CD14-positive monocyte (primary cell): ENCODE results near the gene RBMS3. TPM values are rescaled to one million over a fixed set of nuclear protein-coding genes. Genes with fewer than 3 reads are reported as not detected.

ENCODE experiments used
- DNase-seq, 3 donors: peaks; one replicate each; pipeline ENCODE4 v3.0.0-alpha.2; 2011 to 2022
- H2AFZ ChIP-seq: 2 replicates; pipeline ENCODE4 v1.6.0; 2012; ENCODE audit warnings: mild to moderate bottlenecking, low read depth, low read length, inconsistent platforms; ENCODE audit not compliant: insufficient read depth, poor library complexity, severe bottlenecking
- H3K27ac ChIP-seq, 2 donors: 1 replicate in 1 of 2; 2 replicates in 1 of 2; pipeline ENCODE4 v1.5.1; 2012 to 2013; ENCODE audit warnings: low read length in 2 of 2, control low read depth in 1 of 2, inconsistent platforms in 1 of 2, low read depth in 1 of 2, mild to moderate bottlenecking in 1 of 2
- H3K27me3 ChIP-seq, 2 donors: one replicate each; pipeline versions ENCODE4 v1.6.0 to v1.6.1; 2011 to 2013; ENCODE audit warnings: low read length in 2 of 2; ENCODE audit not compliant: control insufficient read depth in 2 of 2, insufficient read depth in 2 of 2
- H3K36me3 ChIP-seq, 2 donors: replicated peaks in 1 of 2; 1 replicate in 1 of 2; 2 replicates in 1 of 2; pipeline versions ENCODE4 v1.5.1 to v1.6.1; 2012 to 2013; ENCODE audit warnings: low read length in 2 of 2, control low read depth in 1 of 2, inconsistent platforms in 1 of 2, mild to moderate bottlenecking in 1 of 2; ENCODE audit not compliant: insufficient read depth in 2 of 2, control insufficient read depth in 1 of 2
- H3K4me1 ChIP-seq, 2 donors: 1 replicate in 1 of 2; 2 replicates in 1 of 2; pipeline versions ENCODE4 v1.5.1 to v1.6.1; 2012 to 2013; ENCODE audit warnings: low read length in 2 of 2, control low read depth in 1 of 2, inconsistent platforms in 1 of 2, mild to moderate bottlenecking in 1 of 2, moderate library complexity in 1 of 2; ENCODE audit not compliant: insufficient read depth in 2 of 2, control insufficient read depth in 1 of 2
- H3K4me2 ChIP-seq: replicated peaks from 2 replicates; pipeline ENCODE3; 2012; ENCODE audit warnings: low read length, moderate library complexity, mild to moderate bottlenecking; ENCODE audit not compliant: poor library complexity, severe bottlenecking; ENCODE audit errors: extremely low read depth
- H3K4me3 ChIP-seq, 3 experiments: fragments of 200-600 bp in 1 of 3; sonication (generic) in 1 of 3; replicated peaks in 1 of 3; 1 replicate in 2 of 3; 2 replicates in 1 of 3; pipeline ENCODE4 v1.5.1; 2011 to 2013; ENCODE audit warnings: low read length in 3 of 3, mild to moderate bottlenecking in 3 of 3, control low read depth in 2 of 3, low read depth in 2 of 3, inconsistent platforms in 1 of 3, moderate library complexity in 1 of 3
- H3K79me2 ChIP-seq: 2 replicates; pipeline ENCODE4 v1.6.0; 2012; ENCODE audit warnings: mild to moderate bottlenecking, control low read depth, inconsistent platforms, low read length, moderate library complexity; ENCODE audit not compliant: insufficient read depth
- H3K9ac ChIP-seq: 2 replicates; pipeline ENCODE4 v1.6.0; 2017; ENCODE audit warnings: low read length, mild to moderate bottlenecking; ENCODE audit not compliant: insufficient read depth, poor library complexity, severe bottlenecking
- H3K9me3 ChIP-seq, 2 donors: replicated peaks in 1 of 2; 1 replicate in 1 of 2; 2 replicates in 1 of 2; pipeline versions ENCODE4 v1.5.1 to v1.6.1; 2012 to 2013; ENCODE audit warnings: low read length in 2 of 2, control low read depth in 1 of 2; ENCODE audit not compliant: control insufficient read depth in 1 of 2, insufficient read depth in 1 of 2
- H4K20me1 ChIP-seq: 2 replicates; pipeline ENCODE4 v1.6.0; 2012; ENCODE audit warnings: mild to moderate bottlenecking, low read length, control low read depth, moderate library complexity; ENCODE audit not compliant: insufficient read depth
- H3K27ac Mint-ChIP-seq, 7 donors: one replicate each; pipeline ENCODE4 v1.8.0; 2020; ENCODE audit warnings: mild to moderate bottlenecking in 7 of 7, mixed read lengths in 7 of 7, moderate library complexity in 6 of 7, inconsistent platforms in 2 of 7
- H3K27me3 Mint-ChIP-seq, 3 donors: one replicate each; pipeline ENCODE4 v1.8.0; 2021 to 2022; ENCODE audit warnings: low read depth in 3 of 3, mild to moderate bottlenecking in 3 of 3, mixed read lengths in 3 of 3, moderate library complexity in 3 of 3, inconsistent platforms in 1 of 3
- H3K36me3 Mint-ChIP-seq, 2 donors: one replicate each; pipeline ENCODE4 v1.8.0; 2020; ENCODE audit warnings: mixed read lengths in 2 of 2, inconsistent platforms in 1 of 2, mild to moderate bottlenecking in 1 of 2
- H3K4me1 Mint-ChIP-seq: one replicate; pipeline ENCODE4 v1.8.0; 2020; ENCODE audit warnings: mild to moderate bottlenecking, mixed read lengths
- H3K4me3 Mint-ChIP-seq, 2 donors: one replicate each; pipeline ENCODE4 v1.8.0; 2020; ENCODE audit warnings: mild to moderate bottlenecking in 2 of 2, mixed read lengths in 2 of 2, moderate library complexity in 1 of 2
- H3K9me3 Mint-ChIP-seq, 7 donors: one replicate each; pipeline ENCODE4 v1.8.0; 2020 to 2022; ENCODE audit warnings: mixed read lengths in 7 of 7, mild to moderate bottlenecking in 6 of 7, moderate library complexity in 6 of 7, inconsistent platforms in 2 of 7
- WGBS: methylation state at CpG from one replicate; pipeline ENCODE4 v1.1.5; 2013; ENCODE audit warnings: missing lambda C conversion rate; ENCODE audit not compliant: insufficient coverage; 5-methylcytosine and 5-hydroxymethylcytosine counted together
- intact Hi-C, 2 donors: fragments of 100-400 bp; cut with micrococcal nuclease; formaldehyde crosslinking; loops; one replicate each; pipeline versions ENCODE4 v1.15.0 to v1.15.1; 2023
- polyA plus RNA-seq, 3 donors: library from polyadenylated mRNA; depleted of rRNA in 1 of 3; unstranded in 2 of 3; stranded (reverse) in 1 of 3; fragments of 300-500 nt in 2 of 3; fragments of >200 nt in 1 of 3; fragmentation: Illumina TruSeq in 2 of 3; gene quantifications; 1 replicate in 2 of 3; 2 replicates in 1 of 3; pipeline ENCODE4 v1.2.3, GENCODE V29; 2012 to 2021
- TF ChIP-seq, protein P1 (sequence below): fragments of 200-600 bp; IDR thresholded peaks from one replicate; pipeline ENCODE4 v1.8.0; 2022; ENCODE audit warnings: antibody characterized with exemption, mild to moderate bottlenecking

RBMS3 gene
- polyA plus RNA-seq, 3 donors = not detected

DNA sequence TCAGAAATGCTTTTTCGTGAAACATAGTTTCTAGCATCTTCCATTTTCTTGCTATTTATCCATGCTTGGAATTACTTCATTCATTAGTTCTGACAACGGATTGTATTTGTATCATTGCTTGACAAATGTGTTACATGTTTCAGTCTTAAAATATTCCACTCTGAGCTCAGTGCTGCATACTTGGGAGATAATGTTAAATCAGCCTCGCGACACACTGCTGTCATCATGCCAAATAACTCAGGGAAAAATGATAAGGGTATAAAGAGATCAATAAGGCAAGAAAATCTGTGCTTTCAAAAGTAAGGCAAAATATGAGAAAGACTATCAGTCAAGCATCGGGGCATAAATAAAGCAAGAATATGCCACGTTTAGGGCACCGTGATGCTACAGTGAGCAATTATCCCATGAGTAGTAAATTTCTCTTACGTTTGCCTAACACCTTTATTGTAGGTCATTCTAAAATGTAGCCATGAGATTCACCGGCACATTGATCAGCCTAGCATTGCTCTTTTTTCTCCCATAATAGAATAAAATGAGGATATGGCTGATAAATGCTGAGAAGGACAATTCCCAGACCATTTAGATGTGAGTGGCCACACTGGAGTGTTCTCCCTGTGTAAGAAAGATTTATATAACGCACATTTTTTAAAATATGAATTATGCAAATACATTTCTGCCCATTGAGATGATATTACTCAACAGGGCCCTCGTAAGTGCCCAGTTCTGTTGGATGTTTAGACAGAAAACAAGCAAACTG, 133.8 kb downstream of the RBMS3 start:
- H3K4me1 Mint-ChIP-seq = no peaks in the 10 kb centered on the region
- no peak overlapping the region for H3K27ac Mint-ChIP-seq
- no peaks in the 10 kb centered on the region for H3K9me3 Mint-ChIP-seq
- Histone ChIP-seq H4K20me1 (no peaks in the 10 kb centered on the region), H3K27me3 (no peaks in the 10 kb centered on the region), H3K4me1 (no peaks in the 10 kb centered on the region), H2AFZ (no peak overlapping the region), H3K4me2 (no peak overlapping the region), H3K4me3 (no peak overlapping the region), H3K9ac (no peak overlapping the region), H3K79me2 (no peaks in the 10 kb centered on the region), H3K27ac (no peak overlapping the region), H3K9me3 (no peaks in the 10 kb centered on the region), H3K36me3 (no peaks in the 10 kb centered on the region)
- H3K36me3 Mint-ChIP-seq = no peaks in the 10 kb centered on the region
- no peak overlapping the region for H3K4me3 Mint-ChIP-seq
- TF ChIP-seq, protein P1, sequence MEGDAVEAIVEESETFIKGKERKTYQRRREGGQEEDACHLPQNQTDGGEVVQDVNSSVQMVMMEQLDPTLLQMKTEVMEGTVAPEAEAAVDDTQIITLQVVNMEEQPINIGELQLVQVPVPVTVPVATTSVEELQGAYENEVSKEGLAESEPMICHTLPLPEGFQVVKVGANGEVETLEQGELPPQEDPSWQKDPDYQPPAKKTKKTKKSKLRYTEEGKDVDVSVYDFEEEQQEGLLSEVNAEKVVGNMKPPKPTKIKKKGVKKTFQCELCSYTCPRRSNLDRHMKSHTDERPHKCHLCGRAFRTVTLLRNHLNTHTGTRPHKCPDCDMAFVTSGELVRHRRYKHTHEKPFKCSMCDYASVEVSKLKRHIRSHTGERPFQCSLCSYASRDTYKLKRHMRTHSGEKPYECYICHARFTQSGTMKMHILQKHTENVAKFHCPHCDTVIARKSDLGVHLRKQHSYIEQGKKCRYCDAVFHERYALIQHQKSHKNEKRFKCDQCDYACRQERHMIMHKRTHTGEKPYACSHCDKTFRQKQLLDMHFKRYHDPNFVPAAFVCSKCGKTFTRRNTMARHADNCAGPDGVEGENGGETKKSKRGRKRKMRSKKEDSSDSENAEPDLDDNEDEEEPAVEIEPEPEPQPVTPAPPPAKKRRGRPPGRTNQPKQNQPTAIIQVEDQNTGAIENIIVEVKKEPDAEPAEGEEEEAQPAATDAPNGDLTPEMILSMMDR = no peak
- intact Hi-C loops = no loop called here
- DNase-seq = no peak
- H3K27me3 Mint-ChIP-seq = no peaks in the 10 kb centered on the region
- 100% methylated on average over 5 of the region's 11 CpGs for WGBS

DNA sequence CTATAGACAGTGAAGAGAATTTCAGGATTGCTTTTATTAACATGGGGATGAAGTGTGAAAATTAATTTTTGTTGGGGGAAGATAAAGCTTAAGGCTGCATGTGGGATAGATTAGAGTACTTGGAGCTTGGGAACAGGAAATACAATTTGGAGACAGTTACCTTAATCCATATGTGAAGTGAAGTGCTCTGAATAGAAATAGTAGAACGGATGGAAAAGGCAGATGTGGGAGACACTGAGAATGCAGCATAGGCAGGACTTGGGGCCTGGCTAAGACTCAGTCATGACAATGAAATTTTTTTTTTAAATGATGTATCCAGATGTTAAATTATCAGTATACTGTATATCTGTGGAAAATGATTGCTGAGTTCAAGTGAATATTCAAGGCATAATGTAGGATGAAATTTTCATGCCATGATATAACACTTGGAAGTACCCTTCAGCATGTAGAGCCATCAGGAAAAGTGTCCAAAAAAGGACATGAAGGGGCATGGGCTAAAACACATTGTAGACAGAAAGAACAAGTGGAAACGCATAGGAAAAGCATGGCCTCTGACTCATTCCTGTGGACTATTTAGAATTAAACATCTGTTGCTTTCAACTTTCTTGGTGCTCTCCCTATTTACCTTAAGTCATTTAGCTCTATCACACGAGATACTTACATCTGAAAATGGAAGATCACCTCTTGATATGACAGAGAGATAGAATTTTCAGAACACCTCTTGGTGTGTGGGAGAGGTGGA, 134.8 kb downstream of the RBMS3 start:
- H3K9me3 ChIP-seq = no peaks in the 10 kb centered on the region
- H3K36me3 ChIP-seq = no peaks in the 10 kb centered on the region
- Mint-ChIP-seq H3K27ac (no peak overlapping the region), H3K27me3 (peaks cover 0 to 1% (median 0%) of the 10 kb centered on the region in 3 donors), H3K36me3 (no peaks in the 10 kb centered on the region), H3K4me1 (no peaks in the 10 kb centered on the region), H3K9me3 (no peaks in the 10 kb centered on the region), H3K4me3 (no peak overlapping the region)
- TF ChIP-seq, protein P1 = no peak
- no peak overlapping the region for H3K4me2 ChIP-seq
- WGBS = 60% methylated on average over 1 of the region's 3 CpGs
- no peaks in the 10 kb centered on the region for H3K27me3 ChIP-seq
- no peaks in the 10 kb centered on the region for H3K79me2 ChIP-seq
- intact Hi-C loops = no loop called here
- no peak overlapping the region for H2AFZ ChIP-seq
- H3K4me1 ChIP-seq = no peaks in the 10 kb centered on the region
- no peak for DNase-seq
- H3K4me3 ChIP-seq = no peak overlapping the region
- no peak overlapping the region for H3K27ac ChIP-seq
- no peak overlapping the region for H3K9ac ChIP-seq
- H4K20me1 ChIP-seq = no peaks in the 10 kb centered on the region
